Left lung (tissue), 10 donors: ENCODE measurements around the gene ARTN. TPM values are rescaled to one million over a fixed set of nuclear protein-coding genes. Genes with fewer than 3 reads are reported as not detected.

Experiments
- ATAC-seq: fragments of 200-7000 bp; cut with Tn5 transposase; one replicate; pipeline ENCODE4 v1.9.1; 2020; ENCODE audit warnings: moderate library complexity
- DNase-seq, 4 donors: peaks; one replicate each; pipeline ENCODE4 v3.0.0-alpha.2; 2013 to 2020
- H3K27ac ChIP-seq, 2 donors: fragments of 200-600 bp; sonication (generic) in 1 of 2; one replicate each; pipeline versions ENCODE4 v1.5.0 to v1.8.0; 2020 to 2021
- H3K27me3 ChIP-seq, 2 donors: fragments of 200-600 bp; sonication (generic) in 1 of 2; one replicate each; pipeline versions ENCODE4 v1.5.0 to v1.8.0; 2020 to 2021
- H3K36me3 ChIP-seq, 2 donors: fragments of 200-600 bp; sonication (generic) in 1 of 2; one replicate each; pipeline versions ENCODE4 v1.5.0 to v1.8.0; 2020 to 2021
- H3K4me1 ChIP-seq, 2 donors: fragments of 200-600 bp; one replicate each; pipeline ENCODE4 v1.8.0; 2021
- H3K4me3 ChIP-seq, 2 donors: fragments of 200-600 bp; sonication (generic) in 1 of 2; one replicate each; pipeline versions ENCODE4 v1.5.0 to v1.8.0; 2020 to 2021; ENCODE audit warnings: mild to moderate bottlenecking in 1 of 2
- H3K9me3 ChIP-seq, 2 donors: fragments of 200-600 bp; sonication (generic) in 1 of 2; one replicate each; pipeline versions ENCODE4 v1.5.0 to v1.8.0; 2020 to 2021
- intact Hi-C, 2 donors: fragments of 100-400 bp; cut with DNase I; formaldehyde crosslinking; loops; one replicate each; pipeline versions ENCODE4 v1.11.2 to v1.14.2; 2022
- polyA plus RNA-seq, 6 donors: library from polyadenylated mRNA; unstranded; fragments of 120-200 nt; gene quantifications; one replicate each; pipeline ENCODE4 v1.2.1, GENCODE V29; 2013; ENCODE audit not compliant: insufficient read length in 6 of 6
- total RNA-seq, 2 donors: library from RNA; stranded (reverse); fragmentation: NEBNext Ultra II Directional; extraction: Animal tissue kit (Norgen Biotek cat#: 25700); gene quantifications; one replicate each; pipeline ENCODE4 v1.2.1, GENCODE V29; 2021
- TF ChIP-seq, protein P1 (sequence below), 2 donors: fragments of 200-600 bp; sonication (generic) in 1 of 2; IDR thresholded peaks; one replicate each; pipeline versions ENCODE4 v1.5.0 to v1.8.0; 2021; ENCODE audit warnings: antibody characterized with exemption in 2 of 2
- donor health status: DM: no; HTN: yes; CAD: no.
- donor health status: DM: no; HTN: no; CAD: no.

Gene ARTN
- total and polyA plus RNA-seq, 8 donors = 1.8 to 4.2 (median 2.5) TPM

DNA sequence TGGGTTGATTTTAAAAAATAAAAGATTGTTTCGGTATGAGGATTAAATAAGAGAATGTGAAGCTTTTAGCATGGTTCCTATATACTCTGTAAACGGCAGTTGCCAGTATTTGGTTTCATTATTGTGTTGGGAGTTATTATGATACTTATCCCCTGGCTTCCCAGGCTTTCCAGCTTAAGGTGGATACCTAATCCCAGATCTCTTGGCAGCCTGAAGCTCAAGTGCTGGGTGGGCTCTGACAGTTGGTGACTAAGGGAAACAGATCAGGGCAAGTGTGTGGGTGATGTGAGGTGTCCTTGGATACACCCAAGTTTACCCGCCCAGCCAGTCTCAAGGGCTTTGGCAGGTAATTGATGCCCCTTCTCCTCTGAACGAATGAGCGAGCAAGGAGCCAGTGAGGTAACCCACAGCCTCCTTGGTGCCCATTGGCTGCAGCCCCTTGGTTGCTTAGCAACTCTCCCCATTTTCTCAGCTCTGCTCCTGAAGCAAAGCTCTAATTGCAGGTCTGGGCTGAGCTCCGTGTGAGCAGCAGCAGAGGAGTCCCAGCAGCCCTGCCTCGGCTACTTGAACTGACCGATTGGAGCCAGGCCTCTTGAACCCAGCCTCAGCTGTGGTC is 19.2 kb downstream of the ARTN start:
- DNase-seq (no peak), ATAC-seq (no peak)
- peaks cover 7 to 16% of the 10 kb centered on the region in 2 donors for H3K4me1 ChIP-seq
- no peak overlapping the region for H3K4me3 ChIP-seq
- H3K27ac ChIP-seq = no peak overlapping the region
- TF ChIP-seq, protein P1, sequence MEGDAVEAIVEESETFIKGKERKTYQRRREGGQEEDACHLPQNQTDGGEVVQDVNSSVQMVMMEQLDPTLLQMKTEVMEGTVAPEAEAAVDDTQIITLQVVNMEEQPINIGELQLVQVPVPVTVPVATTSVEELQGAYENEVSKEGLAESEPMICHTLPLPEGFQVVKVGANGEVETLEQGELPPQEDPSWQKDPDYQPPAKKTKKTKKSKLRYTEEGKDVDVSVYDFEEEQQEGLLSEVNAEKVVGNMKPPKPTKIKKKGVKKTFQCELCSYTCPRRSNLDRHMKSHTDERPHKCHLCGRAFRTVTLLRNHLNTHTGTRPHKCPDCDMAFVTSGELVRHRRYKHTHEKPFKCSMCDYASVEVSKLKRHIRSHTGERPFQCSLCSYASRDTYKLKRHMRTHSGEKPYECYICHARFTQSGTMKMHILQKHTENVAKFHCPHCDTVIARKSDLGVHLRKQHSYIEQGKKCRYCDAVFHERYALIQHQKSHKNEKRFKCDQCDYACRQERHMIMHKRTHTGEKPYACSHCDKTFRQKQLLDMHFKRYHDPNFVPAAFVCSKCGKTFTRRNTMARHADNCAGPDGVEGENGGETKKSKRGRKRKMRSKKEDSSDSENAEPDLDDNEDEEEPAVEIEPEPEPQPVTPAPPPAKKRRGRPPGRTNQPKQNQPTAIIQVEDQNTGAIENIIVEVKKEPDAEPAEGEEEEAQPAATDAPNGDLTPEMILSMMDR (IDR thresholded peaks at IDR 0.05) = no peak
- H3K9me3 ChIP-seq = no peaks in the 10 kb centered on the region
- H3K27me3 ChIP-seq = no peaks in the 10 kb centered on the region
- peaks cover 0 to 34% of the 10 kb centered on the region in 2 donors for H3K36me3 ChIP-seq
- intact Hi-C loops = no loop called here

DNA sequence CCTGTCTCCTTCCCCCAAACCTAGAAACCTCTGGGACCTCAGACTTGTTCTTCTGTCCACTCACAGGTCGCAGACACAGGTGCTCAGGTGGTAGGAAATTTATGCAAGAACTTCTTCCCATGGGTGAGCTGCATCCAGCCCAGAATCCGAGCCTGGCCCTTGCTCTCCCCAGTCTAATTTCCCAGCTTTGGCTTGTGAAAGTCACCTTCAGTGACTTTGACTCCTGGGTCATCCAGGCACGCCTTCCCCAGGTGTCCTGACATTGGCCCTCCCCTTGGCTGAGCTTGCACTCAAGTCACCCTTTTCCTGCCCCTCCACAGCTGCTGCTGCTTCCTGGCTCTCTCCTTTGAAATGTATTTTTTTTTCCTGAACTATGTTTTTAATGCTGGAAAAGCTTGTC is 19.8 kb downstream of the ARTN start:
- no peak overlapping the region for H3K27ac ChIP-seq
- ATAC-seq (no peak), DNase-seq (no peak)
- H3K36me3 ChIP-seq = peaks cover 0 to 39% of the 10 kb centered on the region in 2 donors
- H3K9me3 ChIP-seq = no peaks in the 10 kb centered on the region
- no peak overlapping the region for H3K4me3 ChIP-seq
- intact Hi-C loops = no loop called here
- TF ChIP-seq, protein P1 (IDR thresholded peaks at IDR 0.05) = no peak
- H3K4me1 ChIP-seq = peaks cover 1 to 10% of the 10 kb centered on the region in 2 donors
- H3K27me3 ChIP-seq = no peaks in the 10 kb centered on the region

DNA sequence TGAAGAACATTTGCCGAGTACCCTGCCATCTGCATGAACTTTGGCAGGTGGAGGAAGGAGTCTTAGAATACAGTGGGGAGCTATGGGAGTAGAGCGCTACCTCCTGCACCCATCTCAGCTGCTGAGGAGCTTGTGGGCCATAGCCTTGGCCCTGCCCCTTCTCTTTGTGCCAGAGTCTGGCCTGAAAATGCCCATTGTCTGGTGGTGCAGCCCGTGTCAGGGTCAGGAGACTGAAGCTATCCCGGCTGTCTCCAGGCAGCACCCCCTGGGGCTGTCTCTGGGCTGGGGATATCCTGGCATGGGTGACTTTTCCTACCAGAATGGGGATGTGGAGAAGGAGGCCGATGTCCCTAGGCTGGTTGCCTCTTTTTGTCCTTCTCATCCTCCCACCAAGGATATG is 20.4 kb downstream of the ARTN start:
- no peaks in the 10 kb centered on the region for H3K9me3 ChIP-seq
- TF ChIP-seq, protein P1 (IDR thresholded peaks at IDR 0.05) = no peak
- no peak for ATAC-seq
- H3K27me3 ChIP-seq = no peaks in the 10 kb centered on the region
- peaks cover 0 to 4% of the 10 kb centered on the region in 2 donors for H3K4me1 ChIP-seq
- H3K36me3 ChIP-seq = peaks cover 0 to 46% of the 10 kb centered on the region in 2 donors
- intact Hi-C loops = no loop called here
- no peak for DNase-seq
- H3K27ac ChIP-seq = no peak overlapping the region
- no peak overlapping the region for H3K4me3 ChIP-seq

DNA sequence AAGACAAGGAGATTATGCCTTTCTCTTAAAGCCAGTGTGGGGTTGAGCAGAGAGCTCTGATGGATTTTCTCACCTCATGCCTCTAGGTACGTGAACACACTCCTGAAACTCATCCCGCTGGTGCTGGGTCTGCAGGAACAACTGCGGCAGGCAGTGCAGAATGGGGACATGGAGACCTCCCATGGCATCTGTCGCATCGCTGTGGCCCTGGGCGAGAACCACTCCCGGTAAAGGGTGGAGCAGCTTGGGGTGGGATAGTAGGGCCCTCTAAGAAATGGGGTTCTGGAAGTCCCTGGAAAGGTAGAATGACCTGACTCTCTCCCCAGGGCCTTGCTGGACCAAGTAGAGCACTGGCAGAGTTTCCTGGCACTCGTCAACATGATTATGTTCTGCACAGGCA is 22.6 kb downstream of the ARTN start:
- Histone ChIP-seq H3K36me3 (peaks cover 0 to 57% of the 10 kb centered on the region in 2 donors), H3K4me3 (no peak overlapping the region), H3K27me3 (no peaks in the 10 kb centered on the region), H3K9me3 (no peaks in the 10 kb centered on the region), H3K27ac (no peak overlapping the region), H3K4me1 (no peaks in the 10 kb centered on the region)
- no peak for DNase-seq
- ATAC-seq = no peak
- intact Hi-C loops = no loop called here
- TF ChIP-seq, protein P1 (IDR thresholded peaks at IDR 0.05) = no peak

DNA sequence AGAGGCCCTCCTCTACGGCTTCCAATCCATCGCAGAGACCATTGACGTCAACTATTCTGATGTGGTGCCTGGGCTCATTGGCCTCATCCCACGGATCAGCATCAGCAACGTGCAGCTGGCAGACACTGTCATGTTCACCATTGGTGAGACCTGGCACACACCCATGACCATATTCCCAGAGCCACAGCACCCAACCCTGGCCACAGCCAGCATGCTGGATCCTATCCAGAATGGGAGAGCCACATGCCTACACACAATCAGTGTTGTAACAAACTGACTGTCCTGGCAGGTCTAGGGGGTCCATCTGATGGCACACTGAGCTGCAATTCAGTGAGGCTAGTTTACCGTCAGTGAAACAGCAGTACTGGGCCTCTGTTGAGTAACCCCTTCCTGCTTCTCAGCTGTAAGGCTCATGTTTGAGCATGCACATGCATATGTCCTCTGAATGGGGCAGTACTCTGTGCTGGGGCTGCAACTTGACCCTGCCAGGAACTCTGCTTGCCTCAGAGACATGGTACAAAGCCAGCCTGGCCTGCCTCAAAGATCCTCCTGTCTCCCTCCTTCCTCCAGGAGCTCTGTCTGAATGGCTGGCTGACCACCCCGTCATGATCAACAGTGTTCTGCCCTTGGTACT is 23.9 kb downstream of the ARTN start:
- H3K27ac ChIP-seq = no peak overlapping the region
- no peak overlapping the region for H3K4me3 ChIP-seq
- no peak for ATAC-seq
- TF ChIP-seq, protein P1 (IDR thresholded peaks at IDR 0.05) = no peak
- no peaks in the 10 kb centered on the region for H3K9me3 ChIP-seq
- no peak for DNase-seq
- H3K4me1 ChIP-seq = no peaks in the 10 kb centered on the region
- H3K36me3 ChIP-seq = peaks cover 0 to 70% of the 10 kb centered on the region in 2 donors
- intact Hi-C loops = no loop called here
- no peaks in the 10 kb centered on the region for H3K27me3 ChIP-seq
